Lung (tissue), 12 donors: Measurements from ENCODE around the gene MTA1. TPM values are rescaled to one million over a fixed set of nuclear protein-coding genes. Genes with fewer than 3 reads are reported as not detected.

Source experiments
- ATAC-seq: fragments of 200-7000 bp; cut with Tn5 transposase; one replicate; pipeline ENCODE4 v1.9.1; 2020; ENCODE audit warnings: moderate number of reproducible peaks; ENCODE audit not compliant: insufficient read depth, low FRiP score
- DNase-seq, 3 donors: peaks; one replicate each; pipeline ENCODE4 v3.0.0-alpha.2; 2013 to 2017
- H3K27ac ChIP-seq, 2 donors: one replicate each; pipeline ENCODE4 v1.5.1; 2013; ENCODE audit warnings: mild to moderate bottlenecking in 2 of 2, moderate library complexity in 2 of 2, control low read depth in 1 of 2, inconsistent platforms in 1 of 2, low read depth in 1 of 2, low read length in 1 of 2
- H3K27me3 ChIP-seq, 3 donors: one replicate each; pipeline ENCODE4 v1.5.1; 2013; ENCODE audit warnings: low read length in 2 of 3; ENCODE audit not compliant: control insufficient read depth in 3 of 3, insufficient read depth in 3 of 3
- H3K36me3 ChIP-seq, 4 donors: one replicate each; pipeline ENCODE4 v1.5.1; 2013; ENCODE audit warnings: low read length in 4 of 4, mild to moderate bottlenecking in 1 of 4, moderate library complexity in 1 of 4; ENCODE audit not compliant: control insufficient read depth in 4 of 4, insufficient read depth in 4 of 4
- H3K4me1 ChIP-seq, 5 donors: one replicate each; pipeline ENCODE4 v1.5.1; 2013; ENCODE audit warnings: low read length in 5 of 5, mild to moderate bottlenecking in 2 of 5, moderate library complexity in 1 of 5; ENCODE audit not compliant: control insufficient read depth in 5 of 5, insufficient read depth in 5 of 5
- H3K4me3 ChIP-seq: one replicate; pipeline ENCODE4 v1.5.1; 2013; ENCODE audit warnings: mild to moderate bottlenecking, control low read depth, moderate library complexity
- H3K9ac ChIP-seq, 2 donors: one replicate each; pipeline ENCODE4 v1.5.1; 2013; ENCODE audit warnings: low read length in 2 of 2, control low read depth in 1 of 2; ENCODE audit not compliant: insufficient read depth in 1 of 2
- H3K9me3 ChIP-seq, 4 donors: one replicate each; pipeline ENCODE4 v1.5.1; 2013; ENCODE audit warnings: low read length in 3 of 4, mild to moderate bottlenecking in 1 of 4, moderate library complexity in 1 of 4; ENCODE audit not compliant: control insufficient read depth in 4 of 4, insufficient read depth in 3 of 4
- WGBS, 2 donors: extraction: QIAGEN DNeasy Blood & Tissue Kit; methylation state at CpG; one replicate each; pipeline ENCODE4 v1.1.7; 2013; 5-methylcytosine and 5-hydroxymethylcytosine counted together
- polyA plus RNA-seq, 2 donors: library from polyadenylated mRNA; stranded (reverse); fragments of 200-250 nt; gene quantifications; one replicate each; pipeline ENCODE4 v1.2.1, GENCODE V29; 2013
- total RNA-seq, 2 donors: library from RNA; depleted of rRNA in 1 of 2; stranded (reverse); fragments of >200 nt in 1 of 2; gene quantifications; one replicate each; pipeline ENCODE4 v1.2.1, GENCODE V29; 2014 to 2021
- TF ChIP-seq, protein P1 (sequence below): IDR thresholded peaks from 2 replicates; pipeline ENCODE4 v1.5.1; 2012; ENCODE audit warnings: mild to moderate bottlenecking; ENCODE audit errors: control extremely low read depth, extremely low read depth
- donor health status: control.
- donor health status: control.
- donor health status: Bipolar disorder and iron deficiency.
- donor health status: healthy.
- donor health status: DM: yes; HTN: yes; CAD: no.

The MTA1 gene
- total and polyA plus RNA-seq, 4 donors: 40.2 to 113 (median 63.6) TPM

- H3K4me1 ChIP-seq: no peaks in the 10 kb centered on the region
- H3K36me3 ChIP-seq: no peaks in the 10 kb centered on the region
- TF ChIP-seq, protein P1, sequence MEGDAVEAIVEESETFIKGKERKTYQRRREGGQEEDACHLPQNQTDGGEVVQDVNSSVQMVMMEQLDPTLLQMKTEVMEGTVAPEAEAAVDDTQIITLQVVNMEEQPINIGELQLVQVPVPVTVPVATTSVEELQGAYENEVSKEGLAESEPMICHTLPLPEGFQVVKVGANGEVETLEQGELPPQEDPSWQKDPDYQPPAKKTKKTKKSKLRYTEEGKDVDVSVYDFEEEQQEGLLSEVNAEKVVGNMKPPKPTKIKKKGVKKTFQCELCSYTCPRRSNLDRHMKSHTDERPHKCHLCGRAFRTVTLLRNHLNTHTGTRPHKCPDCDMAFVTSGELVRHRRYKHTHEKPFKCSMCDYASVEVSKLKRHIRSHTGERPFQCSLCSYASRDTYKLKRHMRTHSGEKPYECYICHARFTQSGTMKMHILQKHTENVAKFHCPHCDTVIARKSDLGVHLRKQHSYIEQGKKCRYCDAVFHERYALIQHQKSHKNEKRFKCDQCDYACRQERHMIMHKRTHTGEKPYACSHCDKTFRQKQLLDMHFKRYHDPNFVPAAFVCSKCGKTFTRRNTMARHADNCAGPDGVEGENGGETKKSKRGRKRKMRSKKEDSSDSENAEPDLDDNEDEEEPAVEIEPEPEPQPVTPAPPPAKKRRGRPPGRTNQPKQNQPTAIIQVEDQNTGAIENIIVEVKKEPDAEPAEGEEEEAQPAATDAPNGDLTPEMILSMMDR: no peak
- no peak overlapping the region for H3K4me3 ChIP-seq
- DNase-seq (no peak), ATAC-seq (no peak)
- peaks cover 0 to 2% (median 0%) of the 10 kb centered on the region in 4 donors for H3K9me3 ChIP-seq
- H3K27me3 ChIP-seq: no peaks in the 10 kb centered on the region
- no peak overlapping the region for H3K9ac ChIP-seq
- no peak overlapping the region for H3K27ac ChIP-seq
- 91 to 93% methylated on average over 16 of the region's 16 CpGs for WGBS, 2 donors
These were observed 85.5 kb downstream of the MTA1 start for GRCh38 chr14:105505101-105505500.

- H3K27ac ChIP-seq: no peak overlapping the region
- no peak for DNase-seq
- TF ChIP-seq, protein P1: no peak
- no peaks in the 10 kb centered on the region for H3K4me1 ChIP-seq
- peaks cover 0 to 2% (median 0%) of the 10 kb centered on the region in 4 donors for H3K9me3 ChIP-seq
- 58 to 60% methylated on average over 17 of the region's 17 CpGs for WGBS, 2 donors
- H3K4me3 ChIP-seq: no peak overlapping the region
- peaks cover 0 to 4% (median 0%) of the 10 kb centered on the region in 3 donors for H3K27me3 ChIP-seq
- H3K36me3 ChIP-seq: no peaks in the 10 kb centered on the region
- no peak overlapping the region for H3K9ac ChIP-seq
- no peak for ATAC-seq
These were observed 87.6 kb downstream of the MTA1 start for GRCh38 chr14:105507247-105507646.

DNA sequence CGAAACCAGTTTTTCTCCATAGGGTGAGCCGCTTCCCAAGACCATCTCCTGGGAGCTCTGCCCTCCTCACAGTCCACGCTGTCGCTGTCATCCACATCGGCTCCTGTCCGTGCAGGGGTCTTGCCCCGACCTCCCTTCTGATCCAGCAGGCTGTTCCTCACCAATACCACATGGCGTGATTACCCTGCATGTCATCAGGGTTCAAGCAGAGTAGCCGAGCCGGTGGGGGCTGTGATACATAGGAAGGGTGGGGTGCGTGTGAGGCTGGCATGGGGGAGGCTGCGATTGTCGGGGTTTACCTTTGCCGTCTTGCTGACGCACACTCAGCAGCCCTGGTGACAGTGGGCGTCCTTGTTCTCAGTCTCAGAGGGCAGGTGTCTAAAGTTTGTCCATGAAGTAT, 88.4 kb downstream of the MTA1 start:
- ATAC-seq: no peak
- DNase-seq: no peak
- peaks cover 0 to 2% (median 0%) of the 10 kb centered on the region in 4 donors for H3K9me3 ChIP-seq
- H3K4me1 ChIP-seq: no peaks in the 10 kb centered on the region
- TF ChIP-seq, protein P1: no peak
- 71 to 81% methylated on average over 16 of the region's 16 CpGs for WGBS, 2 donors
- H3K9ac ChIP-seq: no peak overlapping the region
- no peaks in the 10 kb centered on the region for H3K36me3 ChIP-seq
- H3K27ac ChIP-seq: no peak overlapping the region
- H3K4me3 ChIP-seq: no peak overlapping the region
- peaks cover 0 to 6% (median 0%) of the 10 kb centered on the region in 3 donors for H3K27me3 ChIP-seq

DNA sequence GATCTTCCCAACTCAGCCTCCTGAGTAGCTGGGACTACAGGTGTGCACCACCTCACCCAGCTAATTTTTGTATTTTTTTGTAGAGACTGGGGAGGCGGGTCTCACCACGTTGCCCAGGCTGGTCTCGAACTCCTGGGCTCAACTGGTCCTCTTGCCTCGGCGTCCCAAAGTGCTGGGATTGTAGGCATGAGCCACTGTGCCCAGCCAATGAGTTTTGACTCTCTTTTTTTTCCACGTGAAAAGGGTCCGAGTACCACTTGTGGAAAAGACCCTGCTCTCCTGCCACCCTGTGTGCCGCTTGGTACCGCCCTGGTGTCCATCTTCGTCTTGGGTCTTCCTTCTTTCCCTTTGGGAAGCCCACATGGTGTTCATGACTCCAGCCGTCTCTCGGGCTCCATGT, 89.0 kb downstream of the MTA1 start:
- ATAC-seq (no peak), DNase-seq (no peak)
- Histone ChIP-seq H3K4me3 (no peak overlapping the region), H3K36me3 (no peaks in the 10 kb centered on the region), H3K27ac (no peak overlapping the region), H3K9me3 (peaks cover 0 to 2% (median 0%) of the 10 kb centered on the region in 4 donors), H3K4me1 (no peaks in the 10 kb centered on the region), H3K9ac (no peak overlapping the region), H3K27me3 (peaks cover 0 to 6% (median 0%) of the 10 kb centered on the region in 3 donors)
- WGBS, 2 donors: 89 to 96% methylated on average over 12 of the region's 12 CpGs
- TF ChIP-seq, protein P1: no peak
